Measurements from ENCODE around the gene TMEM178B.

GRCh38 chr7:141462958-141463357 is 389.1 kb downstream of the TMEM178B start:
- no peak for TF ChIP-seq CHD1 (IDR thresholded peaks at IDR 0.05; ENCODE audit: low read depth, low read length)
- TF ChIP-seq MAZ (IDR thresholded peaks at IDR 0.05; ENCODE audit: borderline replicate concordance, low read depth, low read length), result no peak
- no peak for TF ChIP-seq MXI1 (IDR thresholded peaks at IDR 0.05; ENCODE audit: borderline replicate concordance, low read depth, low read length)
- no peak for TF ChIP-seq POLR2A (IDR thresholded peaks at IDR 0.05; ENCODE audit: low read depth, low read length)
- TF ChIP-seq CEBPB (IDR thresholded peaks at IDR 0.05; ENCODE audit: low read depth, low read length), result no peak
- no peak for TF ChIP-seq RCOR1 (IDR thresholded peaks at IDR 0.05; ENCODE audit: insufficient replicate concordance, low read length)
- TF ChIP-seq CTCF (conservative IDR thresholded peaks at IDR 0.05; ENCODE audit: low read depth, low read length), result no peak
- TF ChIP-seq RAD21 (IDR thresholded peaks at IDR 0.05; ENCODE audit: low read length), result no peak
- no peak for TF ChIP-seq SMC3 (IDR thresholded peaks at IDR 0.05; ENCODE audit: low read depth, low read length)
- no peak for TF ChIP-seq RFX5 (IDR thresholded peaks at IDR 0.05; ENCODE audit: low read depth, low read length)
- TF ChIP-seq, protein P1, sequence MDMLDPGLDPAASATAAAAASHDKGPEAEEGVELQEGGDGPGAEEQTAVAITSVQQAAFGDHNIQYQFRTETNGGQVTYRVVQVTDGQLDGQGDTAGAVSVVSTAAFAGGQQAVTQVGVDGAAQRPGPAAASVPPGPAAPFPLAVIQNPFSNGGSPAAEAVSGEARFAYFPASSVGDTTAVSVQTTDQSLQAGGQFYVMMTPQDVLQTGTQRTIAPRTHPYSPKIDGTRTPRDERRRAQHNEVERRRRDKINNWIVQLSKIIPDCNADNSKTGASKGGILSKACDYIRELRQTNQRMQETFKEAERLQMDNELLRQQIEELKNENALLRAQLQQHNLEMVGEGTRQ (IDR thresholded peaks at IDR 0.05; ENCODE audit: low read depth, low read length), result no peak
- no peak for TF ChIP-seq NFE2L2 (IDR thresholded peaks at IDR 0.05; ENCODE audit: low read depth, low read length)

All from IMR-90 (cell line).